HepG2 (cell line): ENCODE data around the gene C2orf42. TPM values are rescaled to one million over a fixed set of nuclear protein-coding genes. Genes with fewer than 3 reads are reported as not detected.

Source experiments
- ATAC-seq: fragments of 200-7000 bp; cut with Tn5 transposase; 3 replicates; pipeline ENCODE4 v1.9.1; 2020; ENCODE audit warnings: mild to moderate bottlenecking, moderate library complexity
- BruUV-seq: library from RNA; stranded (reverse); fragments of 400-500 nt; replicated peaks from 2 replicates; lab custom pipeline; 2021; lab: Mats Ljungman, UMichigan
- CTCF ChIA-PET: fragments of 300-600 bp; formaldehyde crosslinking; extraction: SDS; loops from one replicate; lab custom pipeline; 2021; ENCODE audit warnings: low total read pairs, inconsistent platforms, low intra/inter-chr PET ratio; lab: Yijun Ruan, JAX
- POLR2A ChIA-PET: fragments of 350-600 bp; sonication (Branson Sonifier 250); formaldehyde crosslinking; loops from one replicate; lab custom pipeline; 2020; ENCODE audit warnings: antibody characterized with exemption, inconsistent platforms; lab: Yijun Ruan, JAX
- DNase-seq: peaks from one replicate; pipeline ENCODE4 v3.0.0-alpha.2; 2015; ENCODE audit warnings: low spot score
- FAIRE-seq: peaks from 3 replicates; lab custom pipeline; 2011; peaks lifted over from hg19 to GRCh38; lab: Jason Lieb, UNC
- H2AFZ ChIP-seq: one replicate; pipeline ENCODE4 v1.6.1; 2011; ENCODE audit warnings: low read length, inconsistent platforms
- H3K27ac ChIP-seq: fragments of 300-600 bp; 3 replicates; pipeline ENCODE4 v1.8.0; 2011; ENCODE audit warnings: mixed run types, mild to moderate bottlenecking, mixed read lengths, low read length, inconsistent platforms; ENCODE audit not compliant: insufficient read depth; ENCODE audit errors: extremely low read length
- H3K27me3 ChIP-seq, 2 experiments: fragments of 200-600 bp in 1 of 2; 2 replicates in 1 of 2; 3 replicates in 1 of 2; pipeline versions ENCODE4 v1.6.0 to v1.8.0; 2011; ENCODE audit warnings: low read length in 2 of 2, mild to moderate bottlenecking in 2 of 2, moderate library complexity in 2 of 2, inconsistent platforms in 1 of 2; ENCODE audit not compliant: insufficient read depth in 2 of 2, control insufficient read depth in 1 of 2
- H3K36me3 ChIP-seq, 2 experiments: fragments of 200-600 bp in 1 of 2; replicated peaks in 1 of 2; 2 replicates in 1 of 2; 3 replicates in 1 of 2; pipeline versions ENCODE4 v1.5.1 to v1.8.0; 2011; ENCODE audit warnings: low read length in 2 of 2, inconsistent platforms in 1 of 2; ENCODE audit not compliant: insufficient read depth in 2 of 2, control insufficient read depth in 1 of 2
- H3K4me1 ChIP-seq: 2 replicates; pipeline ENCODE4 v1.5.1; 2012; ENCODE audit warnings: low read length, inconsistent platforms; ENCODE audit not compliant: insufficient read depth
- H3K4me2 ChIP-seq: 2 replicates; pipeline ENCODE4 v1.6.0; 2011; ENCODE audit warnings: low read depth, low read length, inconsistent platforms
- H3K4me3 ChIP-seq, 3 experiments: fragments of 200-600 bp in 1 of 3; sonication (generic), shearing (Covaris generic) in 1 of 3; replicated peaks in 1 of 3; 2 replicates each; pipeline ENCODE4 v1.5.1; 2011 to 2016; ENCODE audit warnings: low read length in 3 of 3, inconsistent platforms in 2 of 3, low read depth in 2 of 3, mild to moderate bottlenecking in 2 of 3, control low read depth in 1 of 3, mixed read lengths in 1 of 3; ENCODE audit not compliant: insufficient read depth in 1 of 3
- H3K79me2 ChIP-seq: one replicate; pipeline ENCODE4 v1.6.1; 2011; ENCODE audit warnings: low read length, inconsistent platforms; ENCODE audit not compliant: insufficient read depth
- H3K9ac ChIP-seq: 2 replicates; pipeline ENCODE4 v1.6.0; 2011; ENCODE audit warnings: mild to moderate bottlenecking, low read depth, low read length, inconsistent platforms; ENCODE audit not compliant: insufficient read depth
- H3K9me3 ChIP-seq: 2 replicates; pipeline ENCODE4 v1.5.1; 2012; ENCODE audit warnings: mild to moderate bottlenecking, low read length
- H4K20me1 ChIP-seq: 2 replicates; pipeline ENCODE4 v1.6.0; 2011; ENCODE audit warnings: inconsistent platforms, mild to moderate bottlenecking, low read length, moderate library complexity; ENCODE audit not compliant: insufficient read depth
- AGO2 ChIP-seq: fragments of 200-400 bp; formaldehyde crosslinking; optimal IDR thresholded peaks from 2 replicates; pipeline ENCODE3; 2017; ENCODE audit warnings: mild to moderate bottlenecking, low read depth, low read length, moderate library complexity
- BCL3 ChIP-seq: sonication (generic); formaldehyde crosslinking; IDR thresholded peaks from 2 replicates; pipeline ENCODE4 v1.5.1; 2020; ENCODE audit warnings: mild to moderate bottlenecking, missing genetic modification reagents, moderate library complexity
- CENPBD1 ChIP-seq: sonication (generic); formaldehyde crosslinking; IDR thresholded peaks from 2 replicates; pipeline ENCODE4 v1.8.0; 2022; ENCODE audit warnings: missing genetic modification reagents, low read depth, mild to moderate bottlenecking, borderline replicate concordance
- RBM22 ChIP-seq: fragments of 200-400 bp; formaldehyde crosslinking; optimal IDR thresholded peaks from 2 replicates; pipeline ENCODE3; 2017; ENCODE audit warnings: mild to moderate bottlenecking, low read length, moderate library complexity
- USF2 ChIP-seq, 2 experiments: sonication (generic) in 1 of 2; formaldehyde crosslinking in 1 of 2; IDR thresholded peaks; 2 replicates each; pipeline versions ENCODE4 v1.5.1 to v1.6.1; 2011 to 2020; ENCODE audit warnings: borderline replicate concordance in 1 of 2, low read depth in 1 of 2, low read length in 1 of 2, mild to moderate bottlenecking in 1 of 2, missing genetic modification reagents in 1 of 2, moderate library complexity in 1 of 2
- ZNF512B ChIP-seq: sonication (generic); formaldehyde crosslinking; IDR thresholded peaks from 2 replicates; pipeline ENCODE4 v1.5.1; 2020; ENCODE audit warnings: missing genetic modification reagents, mild to moderate bottlenecking, borderline replicate concordance
- whole genome bisulfite sequencing: methylation state at CpG from one replicate; pipeline ENCODE4 v1.1.6; 2017; ENCODE audit warnings: low lambda C conversion rate; 5-methylcytosine and 5-hydroxymethylcytosine counted together
- in situ Hi-C: cut with HindIII; loops from 2 replicates; pipeline ENCODE4 v1.10.0; 2017; ENCODE audit warnings: low pct_unique_long_range_greater_than_20kb; ENCODE audit not compliant: extremely low pct_ligation_motif_present
- intact Hi-C: fragments of 100-400 bp; cut with micrococcal nuclease; formaldehyde crosslinking; loops from one replicate; pipeline ENCODE4 v1.10.0; 2022; ENCODE audit not compliant: unreplicated experiment
- polyA plus RNA-seq, 8 experiments: library from polyadenylated mRNA; depleted of rRNA in 3 of 8; stranded (reverse) in 7 of 8; unstranded in 1 of 8; fragments of >200 nt; fragmentation: Illumina TruSeq in 4 of 8; extraction: Trizol in 4 of 8; gene quantifications; 2 replicates each; pipeline versions ENCODE4 v1.2.1 to v1.2.3, GENCODE V29; 2011 to 2016; ENCODE audit warnings: low read depth in 4 of 8, missing spikeins in 1 of 8, mixed read lengths in 1 of 8; ENCODE audit not compliant: insufficient read depth in 1 of 8
- total RNA-seq, 5 experiments: library from RNA; depleted of rRNA; stranded (reverse); fragments of >200 nt; fragmentation: Illumina TruSeq; extraction: Trizol; gene quantifications; 2 replicates each; pipeline ENCODE4 v1.2.3, GENCODE V29; 2016; ENCODE audit warnings: low read depth in 1 of 5

C2orf42 gene
- total and polyA plus RNA-seq, 2 of the 13 experiments (the other 11 are each of a cell fraction or from before 2014, with no cell fraction given): 9.3 to 9.9 TPM

- FAIRE-seq: no peak
- Histone ChIP-seq H3K36me3 (peaks cover 21 to 77% of the 10 kb centered on the region in 2 experiments), H2AFZ (no peak overlapping the region), H4K20me1 (no peaks in the 10 kb centered on the region), H3K9me3 (no peaks in the 10 kb centered on the region), H3K27me3 (no peaks in the 10 kb centered on the region), H3K4me2 (no peak overlapping the region), H3K27ac (no peak overlapping the region), H3K79me2 (no peaks in the 10 kb centered on the region), H3K9ac (no peak overlapping the region), H3K4me1 (no peaks in the 10 kb centered on the region), H3K4me3 (no peak overlapping the region)
- no TSS peak for BruUV-seq
- intact Hi-C loops (no loop called here), in situ Hi-C loops (no loop called here)
- no peak for TF ChIP-seq USF2 (IDR thresholded peaks at IDR 0.05; ENCODE audit: low read depth, low read length)
- no peak for TF ChIP-seq USF2 (CRISPR knock-in tag; IDR thresholded peaks at IDR 0.05; ENCODE audit: borderline replicate concordance)
- TF ChIP-seq AGO2: peak; percentile 36
- POLR2A ChIA-PET: no interaction called here
- CTCF ChIA-PET: no interaction called here
- ATAC-seq: no peak
- no peak for DNase-seq
- WGBS: 94% methylated on average over 3 of the region's 3 CpGs
Observed at GRCh38 chr2:70214953-70215549, 24.2 kb upstream of the C2orf42 start.

GRCh38 chr2:70214365-70214764, 23.5 kb upstream of the C2orf42 start:
- Histone ChIP-seq H3K9ac (no peak overlapping the region), H3K79me2 (no peaks in the 10 kb centered on the region), H2AFZ (no peak overlapping the region), H3K4me3 (no peak overlapping the region), H3K4me2 (no peak overlapping the region), H3K27ac (no peak overlapping the region), H3K4me1 (no peaks in the 10 kb centered on the region), H4K20me1 (no peaks in the 10 kb centered on the region), H3K27me3 (no peaks in the 10 kb centered on the region), H3K36me3 (peaks cover 19 to 70% of the 10 kb centered on the region in 2 experiments), H3K9me3 (no peaks in the 10 kb centered on the region)
- BruUV-seq: no TSS peak
- DNase-seq (no peak), ATAC-seq (no peak), FAIRE-seq (no peak)
- WGBS: 98% methylated on average over 1 of the region's 1 CpG
- intact Hi-C loops (no loop called here), in situ Hi-C loops (no loop called here)
- CTCF ChIA-PET: no interaction called here
- POLR2A ChIA-PET: no interaction called here
- no peak for TF ChIP-seq ZNF512B (CRISPR knock-in tag)
- TF ChIP-seq CENPBD1 (CRISPR knock-in tag): no peak
- peak; percentile 23 for TF ChIP-seq RBM22
- TF ChIP-seq BCL3 (CRISPR knock-in tag): no peak
